8988T (cell line): Measurements from ENCODE around the gene ZNF837.
"Not testable (repeated sequence)": the region's sequence is repeated elsewhere in the genome, so short reads cannot be mapped to it uniquely, and the experiment has no call there.

Source experiments
- DNase-seq: peaks from one replicate; pipeline ENCODE4 v3.0.0; 2011

The ZNF837 gene

GRCh38 chr19:58380662-58381459 is at the start of gene ZNF837:
TSS of gene ZNF837 (minus strand) at chr19:58381030. CDS start at chr19:58369332, 11,698 bp downstream.
- DNase-seq = peak; percentile 87

- no peak for DNase-seq
Measured at GRCh38 chr19:58429745-58430144, 48.9 kb upstream of the ZNF837 start.

- no peak for DNase-seq
Measured at GRCh38 chr19:58428617-58429016, 47.8 kb upstream of the ZNF837 start.

GRCh38 chr19:58417071-58417470 is 36.2 kb upstream of the ZNF837 start:
- no peak for DNase-seq

GRCh38 chr19:58416604-58417003 is 35.8 kb upstream of the ZNF837 start:
- DNase-seq = no peak

- no peak for DNase-seq
Measured at GRCh38 chr19:58409010-58409790, 28.4 kb upstream of the ZNF837 start.

GRCh38 chr19:58408152-58409009 is 27.6 kb upstream of the ZNF837 start, which contains the start of gene ZNF584:
TSS of gene ZNF584 (plus strand) at chr19:58408649. CDS start at chr19:58409148, 499 bp downstream.
- DNase-seq = peak; percentile 74

- DNase-seq = no peak
Measured at GRCh38 chr19:58407658-58408151, 26.9 kb upstream of the ZNF837 start.

- DNase-seq = no peak
Measured at GRCh38 chr19:58406818-58407657, 26.2 kb upstream of the ZNF837 start.

- not testable (repeated sequence) for DNase-seq
Measured at GRCh38 chr19:58403920-58404478, 23.2 kb upstream of the ZNF837 start.

GRCh38 chr19:58401840-58402421 is 21.1 kb upstream of the ZNF837 start:
- DNase-seq = no peak

- peak; percentile 97 for DNase-seq
Measured at GRCh38 chr19:58400916-58401839, 20.3 kb upstream of the ZNF837 start.

- no peak for DNase-seq
Measured at GRCh38 chr19:58400316-58400915, 19.6 kb upstream of the ZNF837 start.

- DNase-seq = no peak
Measured at GRCh38 chr19:58399903-58400302, 19.1 kb upstream of the ZNF837 start.

GRCh38 chr19:58398545-58398944 is 17.7 kb upstream of the ZNF837 start:
- DNase-seq = no peak

- no peak for DNase-seq
Measured at GRCh38 chr19:58398087-58398486, 17.3 kb upstream of the ZNF837 start.

GRCh38 chr19:58397533-58398037 is 16.8 kb upstream of the ZNF837 start:
- DNase-seq = no peak

- DNase-seq = no peak
Measured at GRCh38 chr19:58396691-58397532, 16.1 kb upstream of the ZNF837 start.
